ENCODE results near the gene DPM3.
"Not testable (repeated sequence)": the region's sequence is repeated elsewhere in the genome, so short reads cannot be mapped to it uniquely, and the experiment has no call there.

DPM3 gene

GRCh38 chr1:155124503-155125463 lies 15.5 kb downstream of the DPM3 start:
- DNase-seq = peak; percentile 95

DNA sequence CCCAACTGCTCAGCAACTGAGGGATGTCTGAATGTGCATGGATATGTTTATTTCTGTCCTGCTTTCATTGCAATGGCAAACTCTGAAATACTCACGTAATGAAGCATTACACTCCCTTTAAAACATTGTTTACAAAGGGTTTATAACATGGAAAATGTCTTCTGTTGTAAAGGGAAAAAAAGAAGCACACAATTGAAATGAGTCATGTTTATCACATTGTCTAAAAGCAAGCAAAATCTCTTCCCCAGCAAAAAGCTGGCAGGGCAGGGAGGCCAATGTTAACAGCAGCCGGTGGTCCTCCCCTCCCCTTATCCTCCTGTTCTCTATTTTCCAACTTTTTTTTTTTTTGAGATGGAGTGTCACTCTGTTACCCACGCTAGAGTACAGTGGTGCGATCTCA lies 16.5 kb downstream of the DPM3 start:
- no peak for DNase-seq

DNA sequence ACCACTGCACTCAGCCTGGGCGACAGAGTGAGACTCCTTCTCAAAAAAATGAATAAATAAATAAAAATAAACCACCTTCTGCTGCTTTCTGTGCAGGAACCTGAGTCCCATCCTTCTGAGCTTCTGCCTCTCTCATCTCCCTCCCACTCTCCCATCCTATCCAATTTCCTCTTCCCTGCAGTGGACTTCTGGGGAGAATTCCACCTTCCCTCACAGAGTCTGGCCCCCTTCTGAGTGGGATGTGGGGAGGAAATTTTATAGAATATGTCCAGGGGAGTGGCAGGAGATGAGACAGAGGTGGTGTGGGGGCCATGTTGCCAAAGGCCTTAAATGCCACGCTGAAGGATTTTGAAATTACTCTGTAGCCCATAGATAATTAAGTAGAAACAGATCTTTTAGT lies 18.0 kb downstream of the DPM3 start:
- no peak for DNase-seq

GRCh38 chr1:155121249-155121648 lies 19.1 kb downstream of the DPM3 start:
- no peak for DNase-seq

DNA sequence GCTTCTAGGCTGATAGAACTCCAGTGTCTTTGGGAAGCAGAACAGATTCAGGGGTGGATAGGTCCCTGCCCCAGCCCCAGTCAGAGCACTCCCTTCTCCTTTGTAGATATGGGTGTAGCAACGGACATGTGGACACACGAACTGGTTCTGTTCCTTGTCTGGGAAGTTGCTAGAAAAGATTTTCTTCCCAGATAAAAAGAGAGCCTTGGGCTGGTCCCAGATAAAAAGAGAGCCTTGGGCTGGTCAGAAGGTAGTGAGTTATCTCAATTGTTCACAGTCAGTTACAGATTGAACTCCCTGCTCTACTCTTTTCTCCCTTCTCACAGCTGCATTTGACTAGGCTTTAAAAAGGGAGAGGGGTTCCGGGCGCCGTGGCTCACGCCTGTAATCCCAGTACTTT lies 20.1 kb downstream of the DPM3 start:
- DNase-seq = no peak

DNA sequence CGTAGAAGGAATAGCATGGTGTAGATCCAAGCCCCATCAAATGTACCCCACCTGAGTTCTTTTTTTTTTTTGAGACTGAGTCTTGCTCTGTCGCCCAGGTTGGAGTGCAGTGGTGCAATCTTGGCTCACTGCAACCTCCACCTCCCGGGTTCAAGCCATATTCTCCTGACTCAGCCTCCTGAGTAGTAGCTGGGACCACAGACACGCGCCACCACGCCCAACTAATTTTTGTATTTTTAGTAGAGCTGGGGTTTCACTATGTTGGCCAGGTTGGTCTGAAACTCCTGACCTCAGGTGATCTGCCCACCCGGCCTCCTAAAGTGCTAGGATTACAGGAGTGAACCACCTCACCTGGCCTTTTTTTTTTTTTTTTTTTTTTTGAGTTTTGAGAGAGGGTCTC lies 22.2 kb downstream of the DPM3 start:
- DNase-seq = not testable (repeated sequence)

DNA sequence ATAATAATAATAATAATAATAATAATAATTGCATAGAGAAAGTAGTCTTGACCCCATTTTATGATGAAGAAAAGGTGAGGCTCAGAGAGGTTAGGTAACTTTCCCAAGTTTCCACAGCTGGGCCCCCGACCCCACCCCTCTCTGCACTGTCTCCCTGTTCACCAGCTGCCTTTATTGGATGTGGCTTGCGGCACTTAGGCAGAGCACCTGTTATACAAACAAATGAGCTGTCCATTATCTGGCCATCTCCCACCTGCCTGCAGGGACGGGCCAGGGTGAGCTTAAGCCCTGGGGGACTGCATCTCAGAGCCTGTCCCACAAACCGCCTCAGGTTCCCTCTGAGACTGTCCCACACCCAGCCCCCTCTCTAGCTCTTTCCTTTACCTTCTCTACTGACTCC lies 22.7 kb downstream of the DPM3 start:
- peak; percentile 71 for DNase-seq

GRCh38 chr1:155116113-155116764 lies 24.1 kb downstream of the DPM3 start:
- no peak for DNase-seq

DNA sequence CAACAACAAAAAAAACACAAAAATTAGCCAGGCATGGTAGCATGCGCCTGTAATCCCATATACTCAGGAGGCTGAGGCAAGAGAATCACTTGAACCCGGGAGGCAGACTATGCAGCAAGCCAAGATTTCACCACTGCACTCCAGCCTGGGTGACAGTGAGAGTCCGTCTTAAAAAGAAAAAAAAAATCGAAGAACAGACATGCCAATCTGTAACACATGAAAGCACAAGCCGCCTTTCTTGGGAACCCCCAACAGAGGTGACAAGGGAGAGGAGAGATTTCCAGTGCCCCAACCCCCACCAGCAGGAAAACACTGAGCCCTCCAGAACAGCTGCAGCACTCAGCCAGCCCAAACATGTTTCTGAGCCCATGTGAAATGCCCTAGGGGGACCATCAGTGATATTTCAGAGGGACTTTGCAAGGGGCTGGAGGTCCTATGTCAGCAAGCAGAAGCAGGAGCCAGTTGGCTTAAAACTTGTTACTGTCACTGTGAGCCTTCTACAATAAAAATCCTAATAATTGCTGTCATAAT lies 26.8 kb downstream of the DPM3 start:
- DNase-seq = no peak

- no peak for DNase-seq
Observed at GRCh38 chr1:155110826-155111225, 29.5 kb downstream of the DPM3 start.

DNA sequence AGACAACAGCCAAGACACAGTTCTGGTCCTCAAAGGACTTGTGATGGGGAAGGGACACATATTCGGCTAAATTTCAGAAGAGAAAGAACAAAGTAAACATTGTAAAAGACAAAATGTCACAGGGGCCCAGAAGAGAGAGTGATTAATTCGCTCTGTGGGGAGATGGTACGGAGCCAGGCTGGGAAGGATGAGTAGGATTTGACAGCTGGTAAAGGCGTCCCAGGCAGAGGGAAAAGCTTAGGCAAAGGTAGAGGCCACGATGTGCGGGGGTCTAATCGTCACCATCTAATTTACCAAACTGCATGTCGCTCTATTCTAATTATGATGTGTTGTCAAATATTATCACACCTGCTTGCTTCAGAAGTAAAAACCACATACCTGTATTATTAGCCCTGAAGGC lies 29.9 kb downstream of the DPM3 start:
- no peak for DNase-seq

DNA sequence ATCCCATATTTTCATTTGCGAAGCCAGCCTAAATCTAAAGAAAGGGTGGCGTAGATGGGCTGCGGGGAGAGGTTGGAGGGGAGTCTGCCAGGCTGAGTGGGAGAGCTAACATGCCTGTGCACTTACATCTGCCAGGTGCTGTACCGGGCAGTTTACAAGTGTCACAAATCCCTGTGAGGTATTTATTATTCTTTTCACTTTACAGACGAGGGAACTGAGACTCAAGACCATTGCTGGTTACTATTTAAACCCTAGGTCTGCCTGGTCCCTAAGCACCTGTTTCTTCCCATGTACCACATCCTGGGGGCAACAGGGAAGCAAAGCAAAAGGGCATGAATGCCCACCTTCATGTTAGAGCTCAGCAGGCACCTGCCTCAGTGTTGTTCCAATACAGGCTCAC lies 32.0 kb downstream of the DPM3 start:
- no peak for DNase-seq

GRCh38 chr1:155107309-155108264 lies 32.7 kb downstream of the DPM3 start:
- DNase-seq = no peak

GRCh38 chr1:155106862-155107261 lies 33.5 kb downstream of the DPM3 start:
- no peak for DNase-seq

- no peak for DNase-seq
Observed at GRCh38 chr1:155105604-155106011, 34.7 kb downstream of the DPM3 start.

- DNase-seq = no peak
Observed at GRCh38 chr1:155104605-155105534, 35.5 kb downstream of the DPM3 start.

- DNase-seq = no peak
Observed at GRCh38 chr1:155103325-155103724, 37.0 kb downstream of the DPM3 start.

DNA sequence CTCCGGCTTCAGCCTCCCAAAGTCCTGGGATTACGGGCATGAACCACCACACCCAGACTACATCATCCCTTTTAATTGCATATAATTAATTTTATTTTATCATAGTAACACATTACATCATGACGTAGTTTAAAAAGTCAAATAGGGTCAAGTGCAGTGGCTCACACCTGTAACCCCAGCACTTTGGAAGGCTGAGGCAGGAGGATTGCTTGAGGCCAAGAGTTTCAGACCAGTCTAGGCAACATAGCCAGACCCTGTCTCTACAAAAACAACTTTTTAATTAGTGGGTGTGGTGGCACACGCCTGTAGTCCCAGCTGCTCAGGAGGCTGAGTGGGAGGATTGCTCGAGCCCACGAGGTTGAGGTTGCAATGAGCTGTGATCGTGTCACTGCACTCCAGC lies 41.0 kb downstream of the DPM3 start:
- DNase-seq = no peak

GRCh38 chr1:155094622-155094948 lies 45.7 kb downstream of the DPM3 start:
- no peak for DNase-seq

- DNase-seq = no peak
Observed at GRCh38 chr1:155093911-155094621, 46.3 kb downstream of the DPM3 start.

- no peak for DNase-seq
Observed at GRCh38 chr1:155092641-155093040, 47.7 kb downstream of the DPM3 start.

Data from islet precursor cell (in vitro differentiated cells).